ENCODE measurements around the gene GRK5.
A peak's percentile ranks its signal among the peaks of the same experiment; 100 is the strongest.

Gene GRK5

DNA sequence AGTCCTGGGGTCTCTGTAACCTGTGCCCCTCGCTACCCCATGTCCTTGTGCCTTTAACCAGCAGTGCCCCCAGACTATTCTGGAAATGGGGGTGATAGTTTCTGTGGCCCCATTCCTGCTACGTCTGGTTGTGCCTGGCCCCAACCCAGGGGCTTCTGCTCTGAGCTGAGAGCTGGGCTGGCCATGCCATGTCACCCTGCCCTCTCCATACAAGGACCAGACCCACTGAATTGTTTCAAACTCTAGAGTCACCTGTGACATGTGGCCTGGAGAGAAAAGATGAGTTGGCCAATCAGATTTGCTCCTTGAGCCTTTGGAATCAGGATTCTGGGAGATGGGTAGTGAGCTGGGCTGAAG lies 108.6 kb downstream of the GRK5 start:
- no peak for DNase-seq (ENCODE audit: low read depth in 2 of 2)

- DNase-seq (ENCODE audit: low read depth in 2 of 2): no peak
Observed at GRCh38 chr10:119316729-119317097, 109.3 kb downstream of the GRK5 start.

DNA sequence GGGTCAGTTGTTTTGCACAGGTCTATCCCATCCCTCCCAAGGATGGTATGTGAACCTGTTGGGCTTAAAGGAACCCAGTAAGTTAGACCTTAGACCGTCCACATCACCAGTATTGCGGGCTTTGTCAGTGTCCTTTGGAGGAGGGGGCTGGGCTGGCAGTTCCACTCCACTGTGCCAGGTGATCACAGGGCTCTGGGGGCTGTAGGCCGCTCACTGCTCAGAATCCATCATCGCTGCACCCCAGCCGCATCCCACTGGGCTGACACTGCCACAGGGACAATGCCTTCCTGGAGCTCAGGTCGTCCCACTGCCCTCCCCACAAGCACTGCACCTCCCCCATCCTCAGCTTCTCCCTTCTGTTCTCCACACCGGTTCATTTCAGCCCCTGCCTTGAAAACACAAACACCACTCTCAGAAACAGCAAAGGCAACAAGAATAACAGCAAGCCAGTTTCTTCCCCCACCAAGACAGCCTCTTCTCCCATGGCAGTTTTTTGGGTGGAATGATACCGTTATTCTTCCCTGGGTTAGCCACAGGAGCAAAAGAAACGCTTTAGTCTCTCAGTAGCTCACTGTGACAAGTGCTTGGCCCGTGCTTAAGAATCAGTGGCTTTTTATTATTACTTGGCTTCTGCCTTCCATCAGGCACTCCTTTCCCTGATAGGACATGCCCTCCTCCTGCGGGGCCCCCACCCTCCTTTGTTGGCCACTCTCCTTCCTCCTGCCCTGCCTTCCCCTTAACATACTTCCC lies 111.2 kb downstream of the GRK5 start:
- no peak for DNase-seq (ENCODE audit: low read depth in 2 of 2)

DNA sequence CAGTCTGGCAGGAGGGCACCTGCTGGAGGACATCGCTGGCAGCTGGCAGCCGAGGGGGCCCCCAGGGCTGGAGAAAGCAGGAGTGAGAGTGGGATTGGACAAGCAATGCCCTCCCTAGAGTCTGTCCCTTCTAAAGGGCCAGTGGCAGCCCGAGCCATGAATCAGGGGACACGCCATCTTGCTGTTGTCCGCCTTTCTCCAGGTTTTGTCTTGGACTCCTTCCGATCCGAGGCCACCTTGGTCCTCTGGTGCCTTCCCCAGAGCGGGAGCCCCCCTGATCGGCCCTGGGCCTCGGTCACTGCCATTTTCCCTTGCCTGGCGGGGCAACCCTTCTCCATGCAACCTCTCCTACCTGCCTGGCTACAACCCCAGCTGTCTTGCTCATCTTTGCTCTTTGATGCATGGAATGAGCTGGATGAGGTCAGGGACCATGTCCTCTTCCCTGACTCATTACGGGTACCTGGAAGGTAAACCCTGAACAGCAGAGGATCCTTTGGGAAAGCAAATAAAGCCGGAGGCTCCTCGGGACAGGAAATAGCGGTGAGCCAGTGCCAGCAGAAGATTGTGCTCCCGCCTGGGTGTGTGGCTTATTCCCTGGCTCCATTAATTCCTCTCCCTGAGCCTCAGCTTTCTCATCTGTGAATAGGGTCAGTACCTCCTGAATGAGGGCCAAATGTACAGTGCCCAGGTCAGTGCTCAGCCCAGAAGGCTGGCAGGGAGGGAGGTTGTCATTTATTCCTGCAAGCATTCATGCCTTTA lies 112.0 kb downstream of the GRK5 start:
- no peak for DNase-seq (ENCODE audit: low read depth in 2 of 2)

DNA sequence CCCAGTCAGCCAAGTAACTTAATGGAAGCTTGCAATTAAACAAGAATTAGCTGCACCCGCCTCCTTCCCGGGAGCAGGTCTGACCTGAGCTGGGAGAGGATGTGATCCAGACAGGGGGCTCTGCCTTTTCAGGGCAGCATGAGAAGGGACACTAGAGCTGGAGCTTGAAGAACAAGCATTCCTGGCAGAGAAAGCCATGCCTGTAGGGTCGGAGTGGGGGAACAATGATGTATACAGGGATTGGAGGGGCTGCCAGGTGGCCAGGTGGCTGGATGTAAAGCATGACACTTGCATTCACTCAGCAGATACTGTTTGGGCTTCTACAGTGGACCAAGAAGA lies 112.5 kb downstream of the GRK5 start:
- no peak for DNase-seq (ENCODE audit: low read depth in 2 of 2)

GRCh38 chr10:119320981-119321380 lies 113.6 kb downstream of the GRK5 start:
- no peak for DNase-seq (ENCODE audit: low read depth in 2 of 2)

- DNase-seq (ENCODE audit: low read depth in 2 of 2): no peak
Observed at GRCh38 chr10:119323085-119324016, 116.0 kb downstream of the GRK5 start.

DNA sequence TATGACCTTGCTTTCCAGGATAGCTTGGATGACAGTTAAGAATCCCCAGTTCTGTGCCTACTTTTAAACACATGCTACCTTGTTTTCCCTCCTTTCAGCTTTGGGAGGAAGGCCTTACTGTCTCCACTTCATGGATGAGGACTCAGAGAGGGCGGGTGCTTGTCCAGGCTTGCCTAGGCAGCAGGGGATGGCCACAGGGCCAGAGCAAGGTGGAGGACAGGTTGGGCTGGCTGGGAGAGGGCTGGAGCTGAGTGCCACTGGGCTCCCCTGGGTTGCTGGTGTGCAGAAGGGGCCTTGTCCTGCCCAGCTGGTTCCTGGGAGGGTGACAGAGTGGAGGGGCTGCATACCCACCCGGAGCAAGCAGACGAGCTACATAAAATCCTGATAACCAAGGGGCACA lies 117.8 kb downstream of the GRK5 start:
- no peak for DNase-seq (ENCODE audit: low read depth in 2 of 2)

DNA sequence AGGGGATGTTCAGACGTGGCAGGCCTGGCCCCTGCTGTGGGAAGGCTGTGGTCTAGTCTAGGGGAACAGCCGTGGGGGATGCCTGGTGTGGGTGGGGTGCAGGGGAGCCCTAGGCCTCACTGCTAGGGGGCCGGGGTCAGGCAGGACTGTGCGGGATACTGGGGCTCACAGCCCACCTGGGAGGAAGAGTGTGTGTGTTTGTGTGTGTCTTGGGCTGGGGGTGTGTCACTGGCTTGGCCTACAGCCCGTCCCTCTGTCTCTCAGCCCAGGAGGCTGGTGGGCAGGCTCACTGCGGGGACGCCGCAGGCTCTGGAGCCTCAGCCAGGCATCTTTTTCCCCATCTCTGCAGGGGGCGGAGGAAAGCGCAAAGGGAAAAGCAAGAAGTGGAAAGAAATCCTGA lies 118.8 kb downstream of the GRK5 start:
- no peak for DNase-seq (ENCODE audit: low read depth in 2 of 2)

GRCh38 chr10:119327096-119327745 lies 119.8 kb downstream of the GRK5 start:
- DNase-seq (ENCODE audit: low read depth in 2 of 2): no peak

DNA sequence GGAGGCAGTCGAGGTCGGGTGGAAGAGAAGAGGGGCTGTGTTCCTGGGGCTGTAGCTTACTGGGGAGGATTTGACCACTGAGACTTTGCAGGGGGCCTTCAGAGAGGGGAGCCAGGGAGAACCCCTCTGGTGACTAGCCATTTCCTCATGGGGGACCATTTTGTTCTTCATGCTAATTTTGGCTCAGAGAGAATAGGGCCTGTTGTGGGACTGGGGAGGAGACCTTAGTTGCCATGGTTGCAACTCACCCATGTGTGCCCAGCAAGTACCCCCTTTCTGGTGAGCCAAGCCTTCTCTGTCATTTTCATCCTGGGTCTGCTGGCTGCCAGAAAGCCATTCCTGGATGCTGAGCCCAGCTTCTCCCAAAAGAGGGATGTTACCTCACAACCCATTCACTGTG lies 120.9 kb downstream of the GRK5 start:
- no peak for DNase-seq (ENCODE audit: low read depth in 2 of 2)

DNA sequence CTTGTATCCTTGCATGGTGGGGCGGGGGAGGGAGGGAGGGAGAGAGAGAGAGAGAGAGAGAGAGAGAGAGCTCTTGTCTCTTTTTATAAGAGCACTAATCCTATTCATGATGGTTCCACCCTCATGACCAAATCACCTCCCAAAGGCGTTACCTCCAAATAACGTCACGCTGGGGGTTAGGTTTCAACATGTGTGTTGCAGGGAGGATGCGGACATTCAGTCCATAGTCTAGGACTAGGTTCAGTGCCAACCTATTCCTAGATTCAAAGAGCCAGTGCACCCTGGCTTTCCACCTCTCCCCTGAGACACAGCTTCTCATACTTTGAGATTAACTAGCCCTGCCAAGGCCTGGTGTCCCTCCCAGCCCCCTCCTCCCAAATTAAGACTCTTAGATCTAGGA lies 123.0 kb downstream of the GRK5 start:
- no peak for DNase-seq (ENCODE audit: low read depth in 2 of 2)

GRCh38 chr10:119331061-119331460 lies 123.7 kb downstream of the GRK5 start:
- no peak for DNase-seq (ENCODE audit: low read depth in 2 of 2)

DNA sequence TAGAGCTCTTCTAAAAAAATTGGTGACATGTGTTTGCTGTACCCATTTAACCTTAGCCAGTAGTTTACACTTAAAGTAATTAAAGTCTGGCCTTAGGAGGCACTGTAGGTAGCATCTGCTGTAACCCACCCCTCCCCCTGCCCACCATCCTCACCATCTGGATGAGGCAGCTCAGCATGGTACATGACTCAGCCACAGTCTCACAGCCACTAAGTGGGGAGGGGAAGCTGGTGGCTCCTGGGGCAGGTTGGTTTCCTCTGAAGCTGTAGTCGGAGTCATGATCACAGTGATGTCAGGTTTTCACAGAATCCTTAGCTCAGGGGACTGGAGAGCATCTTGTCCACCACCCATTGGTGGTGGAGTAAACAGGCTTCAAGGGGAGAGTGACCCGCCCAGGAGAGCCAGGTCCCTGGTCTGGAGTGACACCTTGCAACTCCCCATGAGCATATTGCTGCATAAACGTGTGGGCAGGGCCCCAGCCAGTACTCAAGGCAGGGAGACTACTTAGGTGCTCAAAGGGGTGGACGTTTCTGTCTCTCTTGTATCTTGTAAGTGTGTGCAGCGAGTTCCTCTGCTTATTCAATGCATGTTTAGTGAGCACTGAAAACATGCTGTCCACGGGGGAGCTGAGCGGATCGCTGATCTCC lies 125.9 kb downstream of the GRK5 start:
- DNase-seq (ENCODE audit: low read depth in 2 of 2): peak; percentile 41 to 54

DNA sequence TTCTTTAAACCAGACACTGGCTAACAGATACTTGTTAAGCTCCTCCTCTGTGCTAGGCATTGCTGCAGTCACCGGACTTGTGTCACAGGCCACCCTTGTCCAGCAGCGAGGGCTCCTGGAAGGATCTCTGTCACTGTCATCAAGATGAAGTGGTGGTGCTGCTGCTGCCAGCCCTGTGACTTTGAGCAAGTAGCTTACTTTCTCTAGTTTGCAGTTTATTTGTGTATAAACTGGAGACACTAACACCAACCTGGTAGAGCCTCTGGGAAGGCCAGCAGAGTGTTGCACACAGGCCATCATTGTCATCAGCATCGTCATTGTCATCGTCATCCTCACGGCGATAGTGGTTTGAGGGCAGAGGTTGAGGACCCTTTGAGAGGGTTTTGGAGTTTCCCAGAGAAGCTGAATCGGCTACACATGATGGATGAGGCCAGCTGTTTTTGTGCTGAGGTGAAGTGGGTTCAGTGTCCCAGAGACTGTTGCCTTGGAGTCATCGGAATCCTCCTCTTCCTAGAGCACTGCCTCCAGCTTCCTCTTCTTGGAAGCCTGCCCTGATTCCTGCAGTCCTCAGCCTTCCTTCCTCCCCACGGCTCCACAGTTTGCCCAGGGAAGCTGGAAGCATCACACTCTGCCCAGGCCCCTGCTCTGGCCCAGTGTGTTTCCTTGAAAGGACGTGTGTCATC lies 128.4 kb downstream of the GRK5 start:
- no peak for DNase-seq (ENCODE audit: low read depth in 2 of 2)

GRCh38 chr10:119336599-119336998 lies 129.2 kb downstream of the GRK5 start:
- no peak for DNase-seq (ENCODE audit: low read depth in 2 of 2)

GRCh38 chr10:119337223-119337622 lies 129.9 kb downstream of the GRK5 start:
- DNase-seq (ENCODE audit: low read depth in 2 of 2): no peak

- no peak for DNase-seq (ENCODE audit: low read depth in 2 of 2)
Observed at GRCh38 chr10:119337796-119338432, 130.5 kb downstream of the GRK5 start.

DNA sequence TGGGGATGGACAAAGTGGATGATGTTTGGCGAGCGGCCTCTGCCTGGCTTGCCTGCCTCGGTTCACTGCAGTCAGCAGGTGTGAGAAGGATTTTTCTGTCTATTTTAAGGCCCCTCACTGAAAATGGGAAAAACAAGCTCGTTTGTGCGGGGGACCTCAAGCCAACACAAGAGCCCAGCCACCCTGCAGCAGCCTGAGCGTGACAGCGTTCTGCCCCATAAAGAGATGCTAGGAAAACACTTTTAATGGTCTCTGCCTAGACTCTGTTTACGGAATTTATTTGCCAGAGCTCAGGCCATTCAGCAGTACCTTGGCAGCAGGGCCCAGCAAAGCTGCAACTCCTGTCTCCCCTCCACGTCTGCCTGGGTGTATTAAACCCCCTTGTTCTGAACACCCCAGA lies 131.7 kb downstream of the GRK5 start:
- DNase-seq (ENCODE audit: low read depth in 2 of 2): no peak

GRCh38 chr10:119340893-119341458 lies 133.6 kb downstream of the GRK5 start:
- DNase-seq (ENCODE audit: low read depth in 2 of 2): no peak
